ENCODE measurements around the gene MRNIP. TPM values are rescaled to one million over a fixed set of nuclear protein-coding genes. Genes with fewer than 3 reads are reported as not detected.
A peak's percentile ranks its signal among the peaks of the same experiment; 100 is the strongest.

The MRNIP gene
- total RNA-seq, 1 donor = 13.2 TPM

GRCh38 chr5:179828756-179829421, 29.7 kb downstream of the MRNIP start:
- H3K27me3 ChIP-seq (ENCODE audit: insufficient read depth, low read length) = no peaks in the 10 kb centered on the region
- H3K4me3 ChIP-seq (ENCODE audit: low read length) = no peak overlapping the region
- peaks cover 13% of the 10 kb centered on the region for H3K4me1 ChIP-seq (ENCODE audit: insufficient read depth, low read length)
- no peaks in the 10 kb centered on the region for H3K9me3 ChIP-seq (ENCODE audit: low read depth, low read length)

- H3K4me1 ChIP-seq (ENCODE audit: insufficient read depth, low read length) = peaks cover 18% of the 10 kb centered on the region
- H3K27me3 ChIP-seq (ENCODE audit: insufficient read depth, low read length) = no peaks in the 10 kb centered on the region
- H3K9me3 ChIP-seq (ENCODE audit: low read depth, low read length) = no peaks in the 10 kb centered on the region
- H3K4me3 ChIP-seq (ENCODE audit: low read length) = no peak overlapping the region
Observed at GRCh38 chr5:179827680-179828079, 30.9 kb downstream of the MRNIP start.

GRCh38 chr5:179825655-179826182, 32.9 kb downstream of the MRNIP start:
- Histone ChIP-seq H3K4me1 (ENCODE audit: insufficient read depth, low read length) (peaks cover 29% of the 10 kb centered on the region), H3K27me3 (ENCODE audit: insufficient read depth, low read length) (no peaks in the 10 kb centered on the region), H3K4me3 (ENCODE audit: low read length) (no peak overlapping the region), H3K9me3 (ENCODE audit: low read depth, low read length) (no peaks in the 10 kb centered on the region)

- Histone ChIP-seq H3K9me3 (ENCODE audit: low read depth, low read length) (no peaks in the 10 kb centered on the region), H3K27me3 (ENCODE audit: insufficient read depth, low read length) (no peaks in the 10 kb centered on the region), H3K4me3 (ENCODE audit: low read length) (no peak overlapping the region), H3K4me1 (ENCODE audit: insufficient read depth, low read length) (peaks cover 37% of the 10 kb centered on the region)
Observed at GRCh38 chr5:179824745-179825112, 33.9 kb downstream of the MRNIP start.

- H3K9me3 ChIP-seq (ENCODE audit: low read depth, low read length) = no peaks in the 10 kb centered on the region
- no peaks in the 10 kb centered on the region for H3K27me3 ChIP-seq (ENCODE audit: insufficient read depth, low read length)
- peaks cover 43% of the 10 kb centered on the region for H3K4me1 ChIP-seq (ENCODE audit: insufficient read depth, low read length)
- no peak overlapping the region for H3K4me3 ChIP-seq (ENCODE audit: low read length)
Observed at GRCh38 chr5:179823937-179824744, 34.5 kb downstream of the MRNIP start.

- no peak overlapping the region for H3K4me3 ChIP-seq (ENCODE audit: low read length)
Observed at GRCh38 chr5:179822444-179822990, 36.1 kb downstream of the MRNIP start.

GRCh38 chr5:179822059-179822432, 36.6 kb downstream of the MRNIP start:
- no peaks in the 10 kb centered on the region for H3K27me3 ChIP-seq (ENCODE audit: insufficient read depth, low read length)
- H3K4me3 ChIP-seq (ENCODE audit: low read length) = peak overlapping the region; percentile 96
- peaks cover 54% of the 10 kb centered on the region for H3K4me1 ChIP-seq (ENCODE audit: insufficient read depth, low read length)
- H3K9me3 ChIP-seq (ENCODE audit: low read depth, low read length) = no peaks in the 10 kb centered on the region

More at GRCh38 chr5:179822444-179822990, 36.1 kb downstream of the MRNIP start:
- Histone ChIP-seq H3K9me3 (ENCODE audit: low read depth, low read length) (no peaks in the 10 kb centered on the region), H3K4me1 (ENCODE audit: insufficient read depth, low read length) (peaks cover 51% of the 10 kb centered on the region), H3K27me3 (ENCODE audit: insufficient read depth, low read length) (no peaks in the 10 kb centered on the region)

- Histone ChIP-seq H3K4me1 (ENCODE audit: insufficient read depth, low read length) (peaks cover 55% of the 10 kb centered on the region), H3K9me3 (ENCODE audit: low read depth, low read length) (no peaks in the 10 kb centered on the region)
Observed at GRCh38 chr5:179821298-179822058, 37.1 kb downstream of the MRNIP start.

GRCh38 chr5:179820483-179821297, 37.9 kb downstream of the MRNIP start, which contains the start of gene SQSTM1:
Gene SQSTM1, plus strand, starts transcription at chr5:179820905. Its CDS starts 32 bp downstream, at chr5:179820937.
- no peaks in the 10 kb centered on the region for H3K9me3 ChIP-seq (ENCODE audit: low read depth, low read length)
- H3K27me3 ChIP-seq (ENCODE audit: insufficient read depth, low read length) = no peaks in the 10 kb centered on the region
- peaks cover 57% of the 10 kb centered on the region for H3K4me1 ChIP-seq (ENCODE audit: insufficient read depth, low read length)
- H3K4me3 ChIP-seq (ENCODE audit: low read length) = peak within 1 kb of the TSS; percentile 96

More at GRCh38 chr5:179821298-179822058, 37.1 kb downstream of the MRNIP start:
- no peaks in the 10 kb centered on the region for H3K27me3 ChIP-seq (ENCODE audit: insufficient read depth, low read length)
- H3K4me3 ChIP-seq (ENCODE audit: low read length) = peak overlapping the region; percentile 96

GRCh38 chr5:179820127-179820482, 38.5 kb downstream of the MRNIP start:
- H3K4me1 ChIP-seq (ENCODE audit: insufficient read depth, low read length) = peaks cover 57% of the 10 kb centered on the region
- peak overlapping the region; percentile 96 for H3K4me3 ChIP-seq (ENCODE audit: low read length)
- H3K9me3 ChIP-seq (ENCODE audit: low read depth, low read length) = no peaks in the 10 kb centered on the region
- no peaks in the 10 kb centered on the region for H3K27me3 ChIP-seq (ENCODE audit: insufficient read depth, low read length)

- no peaks in the 10 kb centered on the region for H3K9me3 ChIP-seq (ENCODE audit: low read depth, low read length)
- H3K4me1 ChIP-seq (ENCODE audit: insufficient read depth, low read length) = peaks cover 57% of the 10 kb centered on the region
- peak overlapping the region; percentile 12 for H3K4me3 ChIP-seq (ENCODE audit: low read length)
- no peaks in the 10 kb centered on the region for H3K27me3 ChIP-seq (ENCODE audit: insufficient read depth, low read length)
Observed at GRCh38 chr5:179819296-179820126, 39.1 kb downstream of the MRNIP start.

- Histone ChIP-seq H3K4me1 (ENCODE audit: insufficient read depth, low read length) (peaks cover 57% of the 10 kb centered on the region), H3K4me3 (ENCODE audit: low read length) (peak overlapping the region; percentile 12), H3K9me3 (ENCODE audit: low read depth, low read length) (no peaks in the 10 kb centered on the region), H3K27me3 (ENCODE audit: insufficient read depth, low read length) (no peaks in the 10 kb centered on the region)
Observed at GRCh38 chr5:179818746-179819295, 39.8 kb downstream of the MRNIP start.
